ENCODE data around the gene SCAMP1.

SCAMP1 gene

DNA sequence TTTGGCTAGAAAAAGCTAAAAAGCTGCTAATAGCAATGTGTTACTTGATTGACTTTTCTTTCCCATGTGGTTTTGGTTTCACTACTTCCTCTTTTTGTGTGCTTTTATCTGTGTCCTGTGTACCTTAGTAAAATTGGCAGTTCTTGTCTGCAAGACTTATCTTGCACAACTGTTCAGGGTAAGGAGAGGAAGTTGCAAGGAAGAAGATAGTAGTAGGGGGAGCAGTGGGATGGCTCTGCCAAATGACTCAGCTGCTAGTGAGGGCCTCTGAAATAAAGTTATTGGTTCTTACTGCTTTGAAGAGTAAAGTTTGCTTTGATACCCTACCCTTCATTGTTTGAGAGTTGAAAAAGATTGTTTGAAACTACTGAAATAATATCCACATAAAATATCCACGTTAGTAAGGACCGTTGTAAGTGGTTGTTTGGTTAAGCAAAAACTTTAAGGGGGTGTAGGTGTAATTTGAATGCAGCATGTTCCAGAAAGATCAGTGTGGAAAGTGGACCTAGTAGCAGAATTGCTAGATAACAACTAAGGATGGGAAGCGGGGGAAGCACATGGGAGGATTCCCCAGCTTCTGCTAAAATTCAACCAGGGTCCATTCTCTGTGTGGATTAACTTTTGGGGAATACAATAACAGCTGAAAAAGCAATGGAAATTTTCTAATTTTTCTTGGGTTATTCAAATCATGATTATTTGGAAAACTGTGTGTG, 123.5 kb downstream of the SCAMP1 start:
- peaks cover 27% of the 10 kb centered on the region for H3K36me3 ChIP-seq (ENCODE audit: control insufficient read depth, low read depth, low read length)
- H3K9ac ChIP-seq (ENCODE audit: low read length) = no peak overlapping the region
- H3K4me1 ChIP-seq (ENCODE audit: control insufficient read depth, low read depth, low read length) = no peaks in the 10 kb centered on the region
- no peaks in the 10 kb centered on the region for H3K9me3 ChIP-seq (ENCODE audit: control insufficient read depth, low read depth, low read length)
- no peak overlapping the region for H3K4me3 ChIP-seq (ENCODE audit: low read length)
- no peaks in the 10 kb centered on the region for H3K27me3 ChIP-seq (ENCODE audit: control insufficient read depth, insufficient read depth, low read length)
- no peak overlapping the region for H3K27ac ChIP-seq (ENCODE audit: low read length)

DNA sequence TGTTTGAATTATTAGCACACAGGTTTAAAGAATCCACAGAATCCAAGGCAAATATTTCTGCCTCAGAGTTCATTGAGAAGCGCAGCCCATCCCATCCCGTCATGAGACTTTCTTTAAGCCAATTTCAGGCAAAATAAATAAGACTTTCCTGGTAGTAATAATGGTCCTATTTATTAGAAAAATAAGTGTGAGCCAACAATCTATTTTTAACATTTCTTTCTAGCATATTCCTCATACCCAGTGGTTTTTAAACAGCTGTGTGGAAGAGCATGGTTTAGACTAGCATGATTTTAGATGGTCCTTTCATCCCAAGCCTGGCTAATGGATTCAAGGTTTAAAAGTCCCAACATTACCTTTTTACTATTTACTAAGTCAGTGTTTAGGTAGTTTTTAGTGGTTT, 125.8 kb downstream of the SCAMP1 start:
- Histone ChIP-seq H3K4me1 (ENCODE audit: control insufficient read depth, low read depth, low read length) (no peaks in the 10 kb centered on the region), H3K27ac (ENCODE audit: low read length) (no peak overlapping the region), H3K27me3 (ENCODE audit: control insufficient read depth, insufficient read depth, low read length) (no peaks in the 10 kb centered on the region), H3K9me3 (ENCODE audit: control insufficient read depth, low read depth, low read length) (no peaks in the 10 kb centered on the region), H3K9ac (ENCODE audit: low read length) (no peak overlapping the region), H3K36me3 (ENCODE audit: control insufficient read depth, low read depth, low read length) (peaks cover 27% of the 10 kb centered on the region), H3K4me3 (ENCODE audit: low read length) (no peak overlapping the region)

DNA sequence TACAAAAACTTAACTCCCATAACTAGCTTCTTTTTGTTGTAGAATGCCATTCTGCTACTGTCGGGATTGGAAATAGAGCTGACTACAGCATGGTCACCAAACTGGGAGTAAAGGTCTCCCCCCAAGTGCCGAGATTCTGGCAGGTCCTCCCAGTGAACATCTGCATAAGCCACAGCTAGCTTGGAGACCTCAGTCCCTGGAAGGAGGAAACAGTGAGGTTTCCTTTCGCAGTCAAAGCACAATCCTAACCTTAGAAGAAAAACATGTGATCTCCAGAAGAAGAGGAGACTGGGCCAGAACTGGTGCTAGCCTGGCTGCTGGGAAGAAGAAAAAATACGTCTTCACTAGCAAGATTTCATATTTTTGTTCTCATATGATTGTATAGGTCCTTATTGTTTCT, 127.4 kb downstream of the SCAMP1 start:
- Histone ChIP-seq H3K36me3 (ENCODE audit: control insufficient read depth, low read depth, low read length) (peaks cover 27% of the 10 kb centered on the region), H3K27me3 (ENCODE audit: control insufficient read depth, insufficient read depth, low read length) (no peaks in the 10 kb centered on the region), H3K4me1 (ENCODE audit: control insufficient read depth, low read depth, low read length) (no peaks in the 10 kb centered on the region), H3K9ac (ENCODE audit: low read length) (no peak overlapping the region), H3K9me3 (ENCODE audit: control insufficient read depth, low read depth, low read length) (no peaks in the 10 kb centered on the region), H3K27ac (ENCODE audit: low read length) (no peak overlapping the region), H3K4me3 (ENCODE audit: low read length) (no peak overlapping the region)

DNA sequence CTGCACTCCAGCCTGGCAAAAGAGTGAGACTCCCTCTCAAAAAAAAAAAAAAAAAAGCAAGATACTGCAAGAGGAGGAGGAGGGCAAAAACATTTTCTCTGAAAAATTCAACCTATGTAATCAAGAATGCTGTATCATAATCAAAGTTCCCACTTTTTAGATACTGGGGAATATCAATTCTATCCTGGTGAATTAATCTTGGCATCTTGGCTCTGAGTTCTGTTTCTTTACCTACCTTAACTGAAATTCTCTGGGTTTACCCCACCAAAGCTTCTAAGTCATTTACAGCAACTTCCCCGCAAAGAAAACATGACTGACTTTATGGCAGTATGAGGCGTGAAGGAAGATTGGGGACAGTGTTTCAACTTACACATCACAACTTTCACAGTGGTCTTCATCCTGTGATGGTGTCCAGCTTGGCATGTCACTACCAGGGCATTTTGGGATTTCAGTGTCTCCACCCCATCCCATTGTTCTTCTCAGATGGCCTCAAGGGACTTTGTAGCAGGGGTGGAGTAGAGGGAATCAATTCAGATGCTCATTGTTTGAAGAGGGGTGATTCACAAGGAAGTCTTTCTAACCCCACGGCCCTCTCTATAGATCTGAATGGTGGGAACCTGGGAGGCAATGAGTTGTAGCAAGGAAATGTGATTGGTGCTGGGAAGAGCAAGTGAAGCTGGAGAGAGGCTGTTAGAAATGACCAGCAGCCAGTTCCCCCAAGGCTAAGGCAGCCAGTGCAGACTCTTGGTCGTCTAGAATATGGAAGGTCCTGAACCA, 130.5 kb downstream of the SCAMP1 start:
- Histone ChIP-seq H3K4me1 (ENCODE audit: control insufficient read depth, low read depth, low read length) (peaks cover 13% of the 10 kb centered on the region), H3K9ac (ENCODE audit: low read length) (no peak overlapping the region), H3K9me3 (ENCODE audit: control insufficient read depth, low read depth, low read length) (no peaks in the 10 kb centered on the region), H3K36me3 (ENCODE audit: control insufficient read depth, low read depth, low read length) (peaks cover 27% of the 10 kb centered on the region), H3K4me3 (ENCODE audit: low read length) (no peak overlapping the region), H3K27ac (ENCODE audit: low read length) (no peak overlapping the region), H3K27me3 (ENCODE audit: control insufficient read depth, insufficient read depth, low read length) (no peaks in the 10 kb centered on the region)

DNA sequence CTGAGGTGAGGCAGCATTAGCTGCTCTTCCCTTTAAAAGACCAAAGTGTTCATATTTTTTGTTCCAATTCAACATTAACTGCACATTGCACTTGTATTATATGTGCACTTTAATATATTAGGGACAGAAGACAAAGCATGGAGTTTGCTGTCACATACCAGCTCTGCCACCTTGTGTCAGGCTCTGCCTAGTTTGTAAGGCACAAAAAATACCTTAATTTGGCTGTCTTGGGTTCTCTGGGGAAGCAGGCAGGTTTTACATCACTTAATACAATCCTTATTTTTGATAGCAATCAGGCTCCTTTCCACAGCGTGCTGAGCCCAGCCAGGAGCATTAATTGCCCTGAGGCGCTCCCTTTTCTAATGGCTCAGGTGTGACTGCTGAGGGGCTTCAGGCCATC, 131.8 kb downstream of the SCAMP1 start:
- peaks cover 26% of the 10 kb centered on the region for H3K4me1 ChIP-seq (ENCODE audit: control insufficient read depth, low read depth, low read length)
- H3K9ac ChIP-seq (ENCODE audit: low read length) = no peak overlapping the region
- H3K36me3 ChIP-seq (ENCODE audit: control insufficient read depth, low read depth, low read length) = peaks cover 17% of the 10 kb centered on the region
- no peak overlapping the region for H3K4me3 ChIP-seq (ENCODE audit: low read length)
- no peak overlapping the region for H3K27ac ChIP-seq (ENCODE audit: low read length)
- no peaks in the 10 kb centered on the region for H3K9me3 ChIP-seq (ENCODE audit: control insufficient read depth, low read depth, low read length)
- H3K27me3 ChIP-seq (ENCODE audit: control insufficient read depth, insufficient read depth, low read length) = no peaks in the 10 kb centered on the region

DNA sequence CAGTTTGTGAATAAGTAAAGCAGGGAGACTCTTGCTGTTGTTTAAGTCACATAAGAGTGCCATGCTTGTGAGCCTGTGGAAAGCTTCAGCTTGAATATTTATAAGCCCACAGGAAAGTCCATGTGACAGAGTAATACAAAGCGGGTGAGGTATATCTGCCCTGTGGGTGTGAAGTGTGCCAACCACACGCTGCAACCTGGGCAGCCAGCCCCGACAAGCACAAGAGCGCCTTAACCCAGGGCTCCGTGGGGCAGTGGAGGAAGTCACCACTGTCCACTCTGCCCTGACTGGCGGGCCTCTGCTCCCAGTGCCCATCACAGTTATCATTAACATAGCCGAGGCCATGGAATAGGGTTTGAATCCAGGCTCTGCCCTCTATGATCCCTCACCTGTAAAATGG, 132.2 kb downstream of the SCAMP1 start:
- Histone ChIP-seq H3K9me3 (ENCODE audit: control insufficient read depth, low read depth, low read length) (no peaks in the 10 kb centered on the region), H3K4me1 (ENCODE audit: control insufficient read depth, low read depth, low read length) (peaks cover 26% of the 10 kb centered on the region), H3K27ac (ENCODE audit: low read length) (no peak overlapping the region), H3K36me3 (ENCODE audit: control insufficient read depth, low read depth, low read length) (peaks cover 13% of the 10 kb centered on the region), H3K9ac (ENCODE audit: low read length) (no peak overlapping the region), H3K27me3 (ENCODE audit: control insufficient read depth, insufficient read depth, low read length) (no peaks in the 10 kb centered on the region), H3K4me3 (ENCODE audit: low read length) (no peak overlapping the region)

DNA sequence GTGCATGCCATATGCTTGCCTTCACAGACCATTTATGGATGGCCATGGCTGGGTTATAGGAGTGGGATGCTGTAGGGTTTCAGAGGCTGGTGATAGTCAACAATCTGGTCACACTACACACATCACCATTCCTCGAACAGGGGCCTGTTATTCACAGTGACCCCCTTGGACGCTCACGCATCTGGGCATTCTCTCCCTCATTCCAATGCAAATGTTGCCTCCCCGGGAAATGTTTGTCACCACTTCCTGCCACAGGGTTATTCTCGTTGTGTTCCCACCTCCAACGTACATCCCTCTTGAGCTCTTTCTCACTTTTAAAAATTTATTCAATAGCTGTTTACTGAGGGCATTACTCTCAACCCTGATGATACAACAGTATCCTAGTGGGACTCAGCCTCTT, 135.4 kb downstream of the SCAMP1 start:
- H3K4me3 ChIP-seq (ENCODE audit: low read length) = peak overlapping the region; percentile 23
- H3K27ac ChIP-seq (ENCODE audit: low read length) = peak overlapping the region; percentile 36
- no peaks in the 10 kb centered on the region for H3K27me3 ChIP-seq (ENCODE audit: control insufficient read depth, insufficient read depth, low read length)
- H3K9ac ChIP-seq (ENCODE audit: low read length) = no peak overlapping the region
- no peaks in the 10 kb centered on the region for H3K36me3 ChIP-seq (ENCODE audit: control insufficient read depth, low read depth, low read length)
- peaks cover 32% of the 10 kb centered on the region for H3K4me1 ChIP-seq (ENCODE audit: control insufficient read depth, low read depth, low read length)
- H3K9me3 ChIP-seq (ENCODE audit: control insufficient read depth, low read depth, low read length) = no peaks in the 10 kb centered on the region

DNA sequence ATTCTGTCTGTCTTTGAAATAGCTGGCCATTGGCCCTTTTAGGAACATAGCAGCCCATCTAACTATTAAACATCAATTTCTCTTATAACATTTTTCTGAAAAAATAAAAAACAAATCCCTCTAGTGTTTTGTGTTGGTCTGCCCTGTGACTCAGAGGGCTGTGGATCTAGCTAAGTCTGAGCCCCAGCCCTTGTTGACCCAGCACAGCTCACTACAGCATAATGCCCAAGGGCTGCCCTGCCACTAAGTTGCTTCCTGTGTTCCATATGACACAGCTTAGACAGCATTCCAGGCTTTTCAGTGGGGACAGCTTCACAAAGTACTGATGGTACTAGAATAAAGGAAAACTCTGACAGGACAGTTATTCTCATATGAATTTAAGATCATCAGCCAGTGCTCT, 136.0 kb downstream of the SCAMP1 start:
- Histone ChIP-seq H3K27me3 (ENCODE audit: control insufficient read depth, insufficient read depth, low read length) (no peaks in the 10 kb centered on the region), H3K9me3 (ENCODE audit: control insufficient read depth, low read depth, low read length) (no peaks in the 10 kb centered on the region), H3K36me3 (ENCODE audit: control insufficient read depth, low read depth, low read length) (no peaks in the 10 kb centered on the region), H3K4me1 (ENCODE audit: control insufficient read depth, low read depth, low read length) (peaks cover 32% of the 10 kb centered on the region), H3K27ac (ENCODE audit: low read length) (no peak overlapping the region), H3K4me3 (ENCODE audit: low read length) (peak overlapping the region; percentile 23), H3K9ac (ENCODE audit: low read length) (no peak overlapping the region)

DNA sequence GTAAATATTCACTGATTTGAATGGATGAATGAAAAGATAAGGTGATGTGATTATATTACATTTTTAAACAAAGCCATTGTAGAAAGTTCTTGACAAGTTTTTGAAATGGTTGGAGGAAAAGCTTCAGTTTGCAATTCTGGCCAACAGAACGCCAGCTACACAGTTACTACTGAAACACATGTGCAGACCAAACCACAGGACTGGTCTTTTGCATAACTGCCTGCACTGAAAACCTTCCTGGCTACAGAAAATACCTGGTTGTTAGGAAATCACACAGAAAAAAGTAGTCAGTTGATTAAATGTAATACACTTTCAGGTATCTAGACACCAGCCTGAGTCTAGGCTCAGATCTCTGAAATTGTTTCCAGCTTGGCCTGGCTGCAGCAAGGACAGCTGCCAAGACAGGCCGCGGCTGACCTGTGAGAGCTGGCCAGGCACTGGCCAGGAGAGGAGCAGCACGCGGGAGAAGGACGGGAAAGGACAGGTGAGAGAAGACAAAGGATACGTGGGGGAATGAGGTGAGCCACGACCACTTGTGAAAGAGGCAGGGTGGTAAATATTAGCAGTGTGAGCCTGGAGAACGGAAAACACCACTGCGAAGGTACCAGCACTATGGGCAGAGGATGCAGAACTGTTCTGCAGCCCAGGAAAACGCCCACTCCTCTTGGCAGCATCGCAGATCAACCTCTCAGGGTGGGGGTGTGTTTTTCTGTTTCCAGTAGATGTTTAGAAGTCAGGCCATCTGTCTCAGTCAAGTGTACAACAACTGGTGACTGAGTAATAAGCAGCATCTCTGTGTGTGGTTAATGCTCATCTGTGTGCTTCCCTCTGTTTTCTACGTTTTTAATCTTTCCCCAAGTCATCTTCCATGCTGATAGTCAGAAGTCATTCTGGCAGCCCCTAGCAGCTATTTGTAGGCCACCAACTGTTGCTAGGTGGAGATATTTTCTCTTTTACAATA, 137.4 kb downstream of the SCAMP1 start:
- Histone ChIP-seq H3K9ac (ENCODE audit: low read length) (no peak overlapping the region), H3K4me3 (ENCODE audit: low read length) (no peak overlapping the region), H3K27ac (ENCODE audit: low read length) (no peak overlapping the region), H3K27me3 (ENCODE audit: control insufficient read depth, insufficient read depth, low read length) (no peaks in the 10 kb centered on the region), H3K4me1 (ENCODE audit: control insufficient read depth, low read depth, low read length) (peaks cover 35% of the 10 kb centered on the region), H3K36me3 (ENCODE audit: control insufficient read depth, low read depth, low read length) (no peaks in the 10 kb centered on the region), H3K9me3 (ENCODE audit: control insufficient read depth, low read depth, low read length) (no peaks in the 10 kb centered on the region)

DNA sequence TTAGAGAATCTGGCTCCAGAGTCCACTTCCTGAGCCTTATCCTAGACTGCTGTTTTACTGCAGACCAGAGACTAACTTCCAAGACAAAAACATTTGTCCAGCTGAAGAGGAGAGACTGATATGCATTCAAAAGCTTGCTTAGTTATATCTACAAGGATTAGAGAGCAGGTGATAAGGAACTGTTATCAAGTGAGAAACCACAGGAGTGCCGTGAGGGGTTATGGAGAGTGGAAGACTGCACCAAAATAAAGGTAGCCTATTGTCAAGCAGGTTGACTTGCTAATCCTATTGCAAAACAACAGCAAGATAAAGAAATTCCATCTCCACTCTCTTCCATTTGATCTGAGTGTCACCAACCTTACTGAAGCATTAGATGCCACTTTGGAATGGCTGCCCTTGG, 139.1 kb downstream of the SCAMP1 start:
- Histone ChIP-seq H3K36me3 (ENCODE audit: control insufficient read depth, low read depth, low read length) (no peaks in the 10 kb centered on the region), H3K9ac (ENCODE audit: low read length) (no peak overlapping the region), H3K4me1 (ENCODE audit: control insufficient read depth, low read depth, low read length) (peaks cover 37% of the 10 kb centered on the region), H3K4me3 (ENCODE audit: low read length) (no peak overlapping the region), H3K9me3 (ENCODE audit: control insufficient read depth, low read depth, low read length) (no peaks in the 10 kb centered on the region), H3K27ac (ENCODE audit: low read length) (no peak overlapping the region), H3K27me3 (ENCODE audit: control insufficient read depth, insufficient read depth, low read length) (no peaks in the 10 kb centered on the region)

DNA sequence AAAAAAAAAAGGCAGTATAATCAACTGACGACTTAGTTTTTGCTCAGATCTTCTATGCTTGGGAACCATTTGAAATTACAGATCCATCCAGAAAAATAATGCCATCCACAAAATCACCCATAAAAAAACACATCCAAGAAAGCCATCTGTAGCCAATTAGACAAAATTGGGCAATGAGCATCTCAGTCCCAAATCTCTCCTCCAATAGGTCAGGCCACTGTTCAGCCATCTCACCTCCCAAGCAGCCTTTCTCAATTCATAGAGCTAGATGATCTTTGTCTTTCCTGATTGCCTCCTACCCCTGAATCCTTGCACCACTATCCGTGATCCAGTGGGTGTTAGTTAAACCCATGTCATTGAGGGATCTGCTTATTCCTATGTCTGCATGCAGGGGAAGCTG, 139.6 kb downstream of the SCAMP1 start:
- Histone ChIP-seq H3K4me3 (ENCODE audit: low read length) (no peak overlapping the region), H3K9ac (ENCODE audit: low read length) (no peak overlapping the region), H3K9me3 (ENCODE audit: control insufficient read depth, low read depth, low read length) (no peaks in the 10 kb centered on the region), H3K27ac (ENCODE audit: low read length) (no peak overlapping the region), H3K4me1 (ENCODE audit: control insufficient read depth, low read depth, low read length) (peaks cover 36% of the 10 kb centered on the region), H3K36me3 (ENCODE audit: control insufficient read depth, low read depth, low read length) (no peaks in the 10 kb centered on the region), H3K27me3 (ENCODE audit: control insufficient read depth, insufficient read depth, low read length) (no peaks in the 10 kb centered on the region)
